GM12874 (cell line): ENCODE data around the gene RILP.

Experiments
- TF ChIP-seq, protein P1 (sequence below): IDR thresholded peaks from 2 replicates; pipeline ENCODE4 v1.5.1; 2011; ENCODE audit warnings: low read depth, mild to moderate bottlenecking, control low read depth, low read length, moderate library complexity; ENCODE audit not compliant: insufficient read depth

Gene RILP

DNA sequence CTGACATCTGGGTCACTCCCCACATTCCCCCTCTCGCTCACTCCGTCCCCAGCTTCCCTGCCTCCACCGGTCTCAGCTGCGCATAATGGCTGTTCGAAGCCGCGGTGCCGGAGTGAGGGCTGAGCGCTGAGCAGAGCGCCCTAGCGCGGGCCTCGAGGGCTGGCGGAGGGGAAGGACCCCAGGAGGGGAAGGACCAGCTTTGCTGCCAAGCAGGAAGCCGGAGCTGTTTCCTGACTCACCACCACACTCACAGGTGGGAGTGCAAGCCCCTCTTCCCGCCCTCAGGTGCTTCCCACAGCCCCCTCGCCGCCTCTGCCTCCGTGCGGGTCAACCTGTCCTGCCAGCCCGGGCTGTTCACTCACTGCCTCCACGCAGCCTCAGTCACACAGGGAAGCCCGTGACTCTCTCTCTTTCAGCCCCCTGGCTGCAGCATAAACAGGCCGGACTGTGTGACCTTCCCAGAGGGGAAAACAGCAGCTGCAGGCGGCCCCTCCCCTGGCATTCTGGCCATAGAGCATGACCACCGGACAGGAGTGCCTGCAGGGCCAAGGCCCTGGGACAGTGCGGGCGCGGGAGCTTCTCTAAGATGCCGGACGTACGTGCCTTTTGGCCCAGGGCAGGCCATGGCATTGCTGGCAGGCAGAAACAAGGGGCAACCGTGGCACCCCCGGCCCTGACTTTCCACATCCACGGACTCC lies 44.7 kb downstream of the RILP start:
- TF ChIP-seq, protein P1, sequence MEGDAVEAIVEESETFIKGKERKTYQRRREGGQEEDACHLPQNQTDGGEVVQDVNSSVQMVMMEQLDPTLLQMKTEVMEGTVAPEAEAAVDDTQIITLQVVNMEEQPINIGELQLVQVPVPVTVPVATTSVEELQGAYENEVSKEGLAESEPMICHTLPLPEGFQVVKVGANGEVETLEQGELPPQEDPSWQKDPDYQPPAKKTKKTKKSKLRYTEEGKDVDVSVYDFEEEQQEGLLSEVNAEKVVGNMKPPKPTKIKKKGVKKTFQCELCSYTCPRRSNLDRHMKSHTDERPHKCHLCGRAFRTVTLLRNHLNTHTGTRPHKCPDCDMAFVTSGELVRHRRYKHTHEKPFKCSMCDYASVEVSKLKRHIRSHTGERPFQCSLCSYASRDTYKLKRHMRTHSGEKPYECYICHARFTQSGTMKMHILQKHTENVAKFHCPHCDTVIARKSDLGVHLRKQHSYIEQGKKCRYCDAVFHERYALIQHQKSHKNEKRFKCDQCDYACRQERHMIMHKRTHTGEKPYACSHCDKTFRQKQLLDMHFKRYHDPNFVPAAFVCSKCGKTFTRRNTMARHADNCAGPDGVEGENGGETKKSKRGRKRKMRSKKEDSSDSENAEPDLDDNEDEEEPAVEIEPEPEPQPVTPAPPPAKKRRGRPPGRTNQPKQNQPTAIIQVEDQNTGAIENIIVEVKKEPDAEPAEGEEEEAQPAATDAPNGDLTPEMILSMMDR = no peak

DNA sequence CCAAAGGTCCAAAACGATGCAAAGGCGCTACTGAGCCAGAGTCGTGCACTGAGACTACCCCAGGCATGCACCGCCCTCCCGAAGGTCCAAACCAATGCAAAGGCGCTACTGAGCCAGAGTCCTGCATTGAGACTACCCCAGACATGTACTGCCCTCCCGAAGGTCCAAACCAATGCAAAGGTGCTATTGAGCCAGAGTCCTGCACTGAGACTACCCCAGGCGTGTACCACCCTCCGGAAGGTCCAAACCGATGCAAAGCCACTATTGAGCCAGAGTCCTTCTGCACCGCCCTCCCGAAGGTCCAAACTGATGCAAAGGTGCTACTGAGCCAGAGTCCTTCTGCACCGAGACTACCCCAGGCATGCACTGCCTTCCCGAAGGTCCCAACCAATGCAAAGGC lies 48.1 kb downstream of the RILP start:
- TF ChIP-seq, protein P1 = no peak

DNA sequence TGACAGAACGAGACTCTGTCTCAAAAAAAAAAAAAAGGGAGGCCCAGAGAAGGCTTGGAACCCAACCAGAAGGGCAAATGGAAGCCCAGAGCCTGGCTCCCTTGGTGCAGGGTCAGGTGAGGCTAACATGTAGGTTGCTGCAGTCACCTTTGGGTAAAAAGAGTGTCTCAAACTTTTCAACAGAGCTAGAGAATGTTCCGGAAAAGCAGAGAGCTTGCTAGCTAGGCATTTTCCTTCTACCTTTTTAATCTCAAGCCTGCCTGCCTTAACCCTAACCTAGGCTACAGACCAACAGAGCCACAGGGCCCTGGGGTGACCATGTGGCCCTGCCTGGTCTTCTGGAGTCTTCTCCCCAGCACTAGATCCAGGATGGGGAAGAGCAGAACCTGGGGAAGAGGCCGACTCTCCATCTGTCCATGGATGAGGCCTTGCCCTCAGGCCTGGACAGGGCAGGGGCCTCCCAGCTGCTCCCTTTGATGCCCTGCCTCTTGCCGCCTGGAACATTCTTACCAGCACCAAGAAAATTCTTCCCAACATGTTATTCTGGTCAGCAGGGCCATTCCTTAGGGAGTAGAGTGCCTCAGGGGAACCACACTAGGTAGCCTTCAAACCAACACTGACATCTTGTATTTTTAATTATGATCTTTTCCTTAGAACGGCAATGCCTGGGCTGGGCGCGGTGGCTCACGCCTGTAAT lies 51.1 kb downstream of the RILP start:
- TF ChIP-seq, protein P1 = no peak

- TF ChIP-seq, protein P1 = no peak
Measured at GRCh38 chr17:1597861-1598342, 51.8 kb downstream of the RILP start.
